ENCODE measurements around the gene ADIPOR1.

The ADIPOR1 gene

GRCh38 chr1:202979459-202979858 lies 21.3 kb upstream of the ADIPOR1 start:
- no peaks in the 10 kb centered on the region for H3K4me1 ChIP-seq (ENCODE audit: control insufficient read depth in 2 of 2, insufficient read depth in 1 of 2, low read depth in 1 of 2, low read length in 2 of 2)
- H2BK15ac ChIP-seq (ENCODE audit: low read length) = no peak overlapping the region
- no peak overlapping the region for H3K14ac ChIP-seq (ENCODE audit: low read length)
- no peak overlapping the region for H4K8ac ChIP-seq (ENCODE audit: low read depth, low read length)
- no peak for DNase-seq (ENCODE audit: low spot score)
- no peak overlapping the region for H2BK12ac ChIP-seq (ENCODE audit: low read length)
- no peak overlapping the region for H2BK5ac ChIP-seq (ENCODE audit: low read length)
- H3K9ac ChIP-seq (ENCODE audit: low read depth, low read length, poor library complexity) = no peak overlapping the region
- H3K79me1 ChIP-seq (ENCODE audit: low read depth, low read length) = no peaks in the 10 kb centered on the region
- H3K4me2 ChIP-seq (ENCODE audit: insufficient read depth, low read length, poor library complexity, severe bottlenecking) = no peak overlapping the region
- H3K36me3 ChIP-seq (replicated peaks in 1 of 2; ENCODE audit: control insufficient read depth in 2 of 2, insufficient read depth in 2 of 2, low read length in 2 of 2) = no peaks in the 10 kb centered on the region
- no peak overlapping the region for H2AFZ ChIP-seq (ENCODE audit: low read length)
- no peak overlapping the region for H3K18ac ChIP-seq (ENCODE audit: low read length)
- no peak overlapping the region for H3K4ac ChIP-seq (ENCODE audit: low read length)
- WGBS, 2 donors (ENCODE audit: extremely low coverage in 2 of 2, insufficient read length in 2 of 2, insufficient replicate concordance in 1 of 2) = no CpG with 5 or more reads among the region's 2 CpGs
- H3K9me3 ChIP-seq (replicated peaks in 1 of 2; ENCODE audit: control insufficient read depth in 2 of 2, insufficient read depth in 1 of 2, low read depth in 1 of 2, low read length in 2 of 2) = no peaks in the 10 kb centered on the region
- H3K27ac ChIP-seq (replicated peaks; ENCODE audit: low read length) = no peak overlapping the region
- H4K91ac ChIP-seq (ENCODE audit: low read depth, low read length, poor library complexity) = no peak overlapping the region
- H2AK5ac ChIP-seq (ENCODE audit: low read depth, low read length) = no peak overlapping the region
- H3K27me3 ChIP-seq (ENCODE audit: control insufficient read depth in 3 of 3, insufficient read depth in 3 of 3, low read depth in 1 of 3, low read length in 3 of 3) = peaks cover 0 to 63% (median 2%) of the 10 kb centered on the region in 3 experiments
- H3K4me3 ChIP-seq (ENCODE audit: low read length in 2 of 2) = no peak overlapping the region
- no peak overlapping the region for H2BK120ac ChIP-seq (ENCODE audit: low read depth, low read length)
- no peak overlapping the region for H3K23ac ChIP-seq (ENCODE audit: low read depth, low read length, poor library complexity)

- H3K27me3 ChIP-seq (ENCODE audit: control insufficient read depth in 3 of 3, insufficient read depth in 3 of 3, low read depth in 1 of 3, low read length in 3 of 3) = peaks cover 0 to 69% (median 2%) of the 10 kb centered on the region in 3 experiments
- no peak overlapping the region for H3K14ac ChIP-seq (ENCODE audit: low read length)
- H3K18ac ChIP-seq (ENCODE audit: low read length) = no peak overlapping the region
- no peak overlapping the region for H2BK120ac ChIP-seq (ENCODE audit: low read depth, low read length)
- no peak overlapping the region for H3K27ac ChIP-seq (replicated peaks; ENCODE audit: low read length)
- no peak overlapping the region for H2BK15ac ChIP-seq (ENCODE audit: low read length)
- H3K9ac ChIP-seq (ENCODE audit: low read depth, low read length, poor library complexity) = no peak overlapping the region
- no peaks in the 10 kb centered on the region for H3K4me1 ChIP-seq (ENCODE audit: control insufficient read depth in 2 of 2, insufficient read depth in 1 of 2, low read depth in 1 of 2, low read length in 2 of 2)
- no peak overlapping the region for H3K4me3 ChIP-seq (ENCODE audit: low read length in 2 of 2)
- H3K23ac ChIP-seq (ENCODE audit: low read depth, low read length, poor library complexity) = no peak overlapping the region
- H3K79me1 ChIP-seq (ENCODE audit: low read depth, low read length) = no peaks in the 10 kb centered on the region
- no peak for DNase-seq (ENCODE audit: low spot score)
- no peak overlapping the region for H2AK5ac ChIP-seq (ENCODE audit: low read depth, low read length)
- no peak overlapping the region for H3K4me2 ChIP-seq (ENCODE audit: insufficient read depth, low read length, poor library complexity, severe bottlenecking)
- H2AFZ ChIP-seq (ENCODE audit: low read length) = no peak overlapping the region
- no CpG with 5 or more reads among the region's 3 CpGs for WGBS, 2 donors (ENCODE audit: extremely low coverage in 2 of 2, insufficient read length in 2 of 2, insufficient replicate concordance in 1 of 2)
- H3K4ac ChIP-seq (ENCODE audit: low read length) = no peak overlapping the region
- no peak overlapping the region for H4K91ac ChIP-seq (ENCODE audit: low read depth, low read length, poor library complexity)
- no peaks in the 10 kb centered on the region for H3K36me3 ChIP-seq (replicated peaks in 1 of 2; ENCODE audit: control insufficient read depth in 2 of 2, insufficient read depth in 2 of 2, low read length in 2 of 2)
- no peaks in the 10 kb centered on the region for H3K9me3 ChIP-seq (replicated peaks in 1 of 2; ENCODE audit: control insufficient read depth in 2 of 2, insufficient read depth in 1 of 2, low read depth in 1 of 2, low read length in 2 of 2)
- H2BK5ac ChIP-seq (ENCODE audit: low read length) = no peak overlapping the region
- H4K8ac ChIP-seq (ENCODE audit: low read depth, low read length) = no peak overlapping the region
- no peak overlapping the region for H2BK12ac ChIP-seq (ENCODE audit: low read length)
Measured at GRCh38 chr1:202976633-202977032, 18.5 kb upstream of the ADIPOR1 start.

GRCh38 chr1:202974856-202975255 lies 16.7 kb upstream of the ADIPOR1 start:
- no peak overlapping the region for H3K9ac ChIP-seq (ENCODE audit: low read depth, low read length, poor library complexity)
- no peak overlapping the region for H2AFZ ChIP-seq (ENCODE audit: low read length)
- H3K36me3 ChIP-seq (replicated peaks in 1 of 2; ENCODE audit: control insufficient read depth in 2 of 2, insufficient read depth in 2 of 2, low read length in 2 of 2) = no peaks in the 10 kb centered on the region
- H2AK5ac ChIP-seq (ENCODE audit: low read depth, low read length) = no peak overlapping the region
- H3K9me3 ChIP-seq (replicated peaks in 1 of 2; ENCODE audit: control insufficient read depth in 2 of 2, insufficient read depth in 1 of 2, low read depth in 1 of 2, low read length in 2 of 2) = no peaks in the 10 kb centered on the region
- peaks cover 0 to 53% (median 2%) of the 10 kb centered on the region in 3 experiments for H3K27me3 ChIP-seq (ENCODE audit: control insufficient read depth in 3 of 3, insufficient read depth in 3 of 3, low read depth in 1 of 3, low read length in 3 of 3)
- peak overlapping the region; percentile 45 for H3K23ac ChIP-seq (ENCODE audit: low read depth, low read length, poor library complexity)
- H2BK15ac ChIP-seq (ENCODE audit: low read length) = no peak overlapping the region
- no peaks in the 10 kb centered on the region for H3K4me1 ChIP-seq (ENCODE audit: control insufficient read depth in 2 of 2, insufficient read depth in 1 of 2, low read depth in 1 of 2, low read length in 2 of 2)
- no peak overlapping the region for H3K18ac ChIP-seq (ENCODE audit: low read length)
- H3K4ac ChIP-seq (ENCODE audit: low read length) = no peak overlapping the region
- H2BK12ac ChIP-seq (ENCODE audit: low read length) = no peak overlapping the region
- H3K14ac ChIP-seq (ENCODE audit: low read length) = no peak overlapping the region
- H3K79me1 ChIP-seq (ENCODE audit: low read depth, low read length) = no peaks in the 10 kb centered on the region
- no peak overlapping the region for H2BK120ac ChIP-seq (ENCODE audit: low read depth, low read length)
- no peak overlapping the region for H2BK5ac ChIP-seq (ENCODE audit: low read length)
- no peak overlapping the region for H3K4me3 ChIP-seq (ENCODE audit: low read length in 2 of 2)
- no peak for DNase-seq (ENCODE audit: low spot score)
- no peak overlapping the region for H4K8ac ChIP-seq (ENCODE audit: low read depth, low read length)
- WGBS, 2 donors (ENCODE audit: extremely low coverage in 2 of 2, insufficient read length in 2 of 2, insufficient replicate concordance in 1 of 2) = no CpG with 5 or more reads among the region's 3 CpGs
- H4K91ac ChIP-seq (ENCODE audit: low read depth, low read length, poor library complexity) = no peak overlapping the region
- no peak overlapping the region for H3K27ac ChIP-seq (replicated peaks; ENCODE audit: low read length)
- no peak overlapping the region for H3K4me2 ChIP-seq (ENCODE audit: insufficient read depth, low read length, poor library complexity, severe bottlenecking)

- DNase-seq (ENCODE audit: low spot score) = no peak
- H2BK120ac ChIP-seq (ENCODE audit: low read depth, low read length) = no peak overlapping the region
- H3K4me1 ChIP-seq (ENCODE audit: control insufficient read depth in 2 of 2, insufficient read depth in 1 of 2, low read depth in 1 of 2, low read length in 2 of 2) = peaks cover 4% of the 10 kb centered on the region in 2 donors
- H4K91ac ChIP-seq (ENCODE audit: low read depth, low read length, poor library complexity) = no peak overlapping the region
- H3K27me3 ChIP-seq (ENCODE audit: control insufficient read depth in 3 of 3, insufficient read depth in 3 of 3, low read depth in 1 of 3, low read length in 3 of 3) = peaks cover 0 to 28% (median 2%) of the 10 kb centered on the region in 3 experiments
- H3K4me3 ChIP-seq (ENCODE audit: low read length in 2 of 2) = no peak overlapping the region
- no peaks in the 10 kb centered on the region for H3K9me3 ChIP-seq (replicated peaks in 1 of 2; ENCODE audit: control insufficient read depth in 2 of 2, insufficient read depth in 1 of 2, low read depth in 1 of 2, low read length in 2 of 2)
- H3K23ac ChIP-seq (ENCODE audit: low read depth, low read length, poor library complexity) = no peak overlapping the region
- H3K27ac ChIP-seq (replicated peaks; ENCODE audit: low read length) = no peak overlapping the region
- H2BK12ac ChIP-seq (ENCODE audit: low read length) = no peak overlapping the region
- no peaks in the 10 kb centered on the region for H3K36me3 ChIP-seq (replicated peaks in 1 of 2; ENCODE audit: control insufficient read depth in 2 of 2, insufficient read depth in 2 of 2, low read length in 2 of 2)
- H2BK15ac ChIP-seq (ENCODE audit: low read length) = no peak overlapping the region
- no peak overlapping the region for H3K4me2 ChIP-seq (ENCODE audit: insufficient read depth, low read length, poor library complexity, severe bottlenecking)
- no peak overlapping the region for H4K8ac ChIP-seq (ENCODE audit: low read depth, low read length)
- H3K4ac ChIP-seq (ENCODE audit: low read length) = no peak overlapping the region
- H3K9ac ChIP-seq (ENCODE audit: low read depth, low read length, poor library complexity) = no peak overlapping the region
- H2BK5ac ChIP-seq (ENCODE audit: low read length) = no peak overlapping the region
- H2AFZ ChIP-seq (ENCODE audit: low read length) = no peak overlapping the region
- no peaks in the 10 kb centered on the region for H3K79me1 ChIP-seq (ENCODE audit: low read depth, low read length)
- H2AK5ac ChIP-seq (ENCODE audit: low read depth, low read length) = no peak overlapping the region
- no peak overlapping the region for H3K18ac ChIP-seq (ENCODE audit: low read length)
- H3K14ac ChIP-seq (ENCODE audit: low read length) = no peak overlapping the region
- WGBS, 2 donors (ENCODE audit: extremely low coverage in 2 of 2, insufficient read length in 2 of 2, insufficient replicate concordance in 1 of 2) = no CpG with 5 or more reads among the region's 4 CpGs
Measured at GRCh38 chr1:202972046-202972445, 13.9 kb upstream of the ADIPOR1 start.
